ENCODE data around the gene REEP5.
A peak's percentile ranks its signal among the peaks of the same experiment; 100 is the strongest.
"Not testable (repeated sequence)": the region's sequence is repeated elsewhere in the genome, so short reads cannot be mapped to it uniquely, and the experiment has no call there.

The REEP5 gene

DNA sequence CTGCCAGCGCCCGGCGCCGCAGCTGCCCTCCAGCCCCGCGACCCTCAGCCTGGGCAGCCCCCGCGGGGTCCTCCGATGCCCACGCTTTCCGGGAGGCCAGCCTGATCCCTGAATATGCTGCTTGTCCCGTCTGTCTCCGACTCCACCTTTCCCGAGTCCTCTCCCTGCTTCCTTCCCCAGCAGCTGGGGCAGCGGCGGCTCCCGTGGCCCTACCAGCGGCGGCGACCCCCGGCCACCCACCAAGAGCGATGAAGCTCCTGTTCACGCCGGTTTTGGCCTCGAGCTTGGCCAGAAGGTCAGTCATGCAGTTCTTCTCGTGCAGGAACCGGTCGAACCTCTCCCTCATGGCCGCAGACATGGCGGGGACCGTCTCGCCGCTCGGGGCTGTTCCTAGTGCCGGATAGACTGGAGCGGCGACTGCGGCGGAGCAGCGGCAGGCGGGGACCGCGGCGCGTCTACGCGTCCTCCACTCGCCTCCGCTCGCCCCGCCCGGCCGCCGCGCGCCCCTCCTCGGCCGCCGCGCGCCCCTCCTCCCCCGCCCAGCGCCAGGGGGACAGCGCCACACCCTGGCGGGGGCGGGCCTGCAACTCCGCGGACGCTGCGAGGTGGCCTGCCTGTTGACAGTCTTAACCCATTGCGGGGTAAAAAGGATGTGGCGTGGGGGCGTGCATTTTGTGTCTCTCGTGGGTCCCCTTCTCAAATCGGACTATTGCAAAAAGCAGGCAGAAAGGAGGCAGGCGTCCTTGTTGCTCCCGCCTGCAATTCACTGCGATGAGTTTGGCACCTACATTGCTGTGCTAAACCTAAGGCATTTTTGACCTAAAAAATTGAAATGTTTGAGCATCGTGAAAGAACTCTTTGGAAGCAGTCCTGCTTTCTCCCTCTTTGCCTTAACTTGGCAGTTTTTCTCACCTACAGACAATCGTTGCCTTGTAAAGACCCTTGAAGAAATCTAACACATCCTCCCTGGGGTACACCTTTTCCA is at the start of gene REEP5:
Gene REEP5 (minus strand): TSS at position 395 of the 985 bp plus-strand sequence. CDS start 37 bp downstream, at position 358.
- peak; percentile 51 to 84 (median 68) for DNase-seq

DNA sequence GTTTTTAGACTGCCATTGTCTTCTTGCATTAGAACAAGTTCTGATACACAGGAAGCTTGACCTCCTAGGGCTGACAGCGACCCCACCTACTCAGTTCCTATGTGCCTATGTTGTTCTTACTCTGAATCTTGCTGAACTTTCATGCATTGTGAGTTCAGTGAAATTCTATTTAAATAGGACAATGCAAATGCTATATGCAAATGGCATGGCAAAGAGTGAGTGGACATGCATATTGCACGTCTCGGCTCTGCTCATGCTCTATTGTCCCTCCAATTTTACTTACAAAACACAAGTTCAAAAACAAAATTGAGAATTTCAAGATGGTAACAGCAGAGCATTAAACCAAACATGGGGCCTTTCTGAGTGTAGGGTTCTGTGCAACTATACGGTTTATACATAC is 49.2 kb upstream of the REEP5 start:
- DNase-seq = no peak

DNA sequence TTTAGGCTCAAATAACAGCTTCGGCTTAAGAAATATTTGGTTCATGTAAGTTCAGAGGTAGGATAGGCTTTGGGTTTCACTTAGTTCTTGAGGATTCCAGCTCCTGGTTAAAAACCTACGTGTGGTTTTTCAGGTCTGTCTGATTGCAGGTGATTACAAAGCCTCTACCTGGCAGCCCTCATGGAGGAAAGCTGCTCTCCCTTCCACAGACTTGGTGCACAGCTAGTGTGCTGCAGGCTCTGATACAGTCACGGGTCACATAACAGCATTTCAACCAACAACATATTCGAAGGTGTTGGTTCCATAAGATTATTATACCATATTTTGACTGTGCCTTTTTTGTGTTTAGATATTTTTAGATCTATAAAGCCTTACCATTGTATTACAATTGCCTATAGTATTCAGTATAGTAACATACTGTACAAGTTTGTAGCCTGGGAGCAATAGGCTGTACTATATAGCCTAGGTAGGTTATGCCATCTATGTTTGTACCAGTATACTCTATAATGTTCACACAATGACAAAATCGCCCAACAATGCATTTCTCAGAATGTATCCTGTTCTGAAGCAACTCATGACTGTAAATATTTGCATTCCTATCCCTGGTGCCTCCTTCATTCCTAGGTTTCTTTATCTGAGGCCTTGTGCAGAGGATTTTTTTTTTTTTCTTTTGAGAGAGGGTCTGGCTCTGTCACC is 46.5 kb upstream of the REEP5 start:
- DNase-seq = no peak

DNA sequence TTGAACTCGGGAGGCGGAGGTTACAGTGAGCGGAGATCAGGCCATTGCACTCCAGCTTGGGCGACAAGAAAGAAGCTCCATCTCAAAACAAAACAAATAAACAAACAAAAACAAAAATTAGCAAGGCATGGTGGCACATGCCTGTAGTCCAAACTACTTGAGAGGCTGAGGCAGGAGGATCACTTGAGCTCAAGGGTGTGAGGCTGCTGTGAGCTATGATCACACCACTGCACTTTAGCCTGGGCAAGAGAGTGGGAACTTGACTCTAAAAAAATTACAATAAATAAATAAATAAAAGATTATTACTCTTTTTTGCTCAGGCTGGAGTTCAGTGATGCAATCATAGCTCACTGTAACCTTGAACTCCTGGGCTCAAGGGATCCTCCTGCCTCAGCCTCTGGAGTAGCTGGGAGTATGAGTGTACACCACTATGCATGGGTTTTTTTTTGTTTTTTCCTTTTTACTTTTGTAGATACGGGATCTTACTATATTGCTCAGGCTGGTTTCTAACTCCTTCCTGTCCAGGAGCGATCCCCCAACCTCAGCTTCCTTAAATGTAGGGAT is 45.6 kb upstream of the REEP5 start:
- DNase-seq = no peak

DNA sequence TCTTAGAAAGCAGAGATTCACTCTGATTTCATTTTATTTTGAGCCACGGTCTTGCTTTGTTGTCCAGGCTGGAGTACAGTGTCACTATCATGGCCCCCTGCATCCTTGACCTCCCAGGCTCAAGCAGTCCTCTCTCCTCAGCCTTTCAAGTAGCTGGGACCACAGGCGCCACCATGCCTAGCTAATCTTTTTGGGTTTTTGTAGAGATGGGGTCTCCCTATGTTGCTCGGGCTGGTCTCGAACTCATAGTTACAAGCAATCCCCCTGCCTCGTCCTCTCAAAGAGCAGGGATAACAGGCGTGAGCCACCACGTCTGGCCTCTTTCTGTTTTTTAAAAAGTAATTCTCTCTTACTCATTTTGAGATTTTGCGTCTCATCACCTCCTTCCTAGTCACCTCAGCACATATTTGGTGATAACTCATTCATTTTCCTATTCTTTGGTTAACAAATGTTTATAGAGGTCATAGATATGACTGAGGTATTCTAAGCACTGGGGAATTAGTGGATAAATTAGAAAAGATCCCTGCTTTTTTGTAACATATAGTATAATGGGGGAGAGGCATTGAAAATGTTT is 43.8 kb upstream of the REEP5 start:
- DNase-seq = no peak

DNA sequence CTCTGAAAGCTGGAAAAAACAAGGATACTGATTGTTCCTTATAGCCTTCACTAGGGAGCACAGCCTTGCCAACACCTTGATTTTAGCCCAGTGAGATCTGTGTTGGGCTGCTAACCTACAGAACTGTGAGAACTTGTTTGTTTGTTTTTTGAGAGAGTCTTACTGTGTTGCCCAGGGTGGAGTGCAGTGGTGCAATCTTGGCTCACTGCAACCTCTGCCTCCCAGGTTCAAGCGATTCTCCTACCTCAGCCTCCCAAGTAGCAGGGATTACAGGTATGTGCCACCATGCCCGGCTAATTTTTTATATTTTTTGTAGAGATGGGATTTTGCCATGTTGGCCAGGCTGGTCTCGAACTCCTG is 41.3 kb upstream of the REEP5 start:
- not testable (repeated sequence) for DNase-seq

DNA sequence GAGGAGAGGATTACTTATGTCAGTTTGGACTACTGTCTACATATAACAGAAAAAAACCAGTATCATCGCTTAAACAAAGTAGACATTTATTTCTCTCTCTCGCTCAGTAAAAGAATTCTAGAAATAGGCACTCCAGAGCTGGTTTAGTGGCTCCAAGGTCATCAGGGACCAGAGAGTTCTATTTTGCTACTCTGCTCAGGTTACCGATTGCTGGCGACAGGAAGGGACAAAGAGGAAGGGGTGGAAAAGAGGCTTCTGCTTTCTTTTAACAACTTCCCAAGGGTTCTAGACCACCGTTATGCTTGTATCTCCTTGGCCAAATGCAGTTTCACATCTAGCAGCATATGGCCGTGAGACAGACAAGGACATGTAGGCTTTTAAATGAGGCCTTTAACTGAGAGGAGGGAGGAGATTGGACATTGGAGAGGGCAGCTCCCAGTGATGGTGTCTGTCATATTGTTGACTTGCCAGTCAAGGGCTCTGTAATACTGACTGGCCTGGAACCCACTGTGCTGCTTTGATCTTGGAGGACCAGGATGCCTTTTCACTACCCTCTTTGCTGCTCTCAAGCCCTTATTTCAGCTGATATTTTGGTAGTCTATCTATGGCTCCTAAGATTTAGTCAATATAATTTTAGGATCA is 39.0 kb upstream of the REEP5 start:
- DNase-seq = no peak

DNA sequence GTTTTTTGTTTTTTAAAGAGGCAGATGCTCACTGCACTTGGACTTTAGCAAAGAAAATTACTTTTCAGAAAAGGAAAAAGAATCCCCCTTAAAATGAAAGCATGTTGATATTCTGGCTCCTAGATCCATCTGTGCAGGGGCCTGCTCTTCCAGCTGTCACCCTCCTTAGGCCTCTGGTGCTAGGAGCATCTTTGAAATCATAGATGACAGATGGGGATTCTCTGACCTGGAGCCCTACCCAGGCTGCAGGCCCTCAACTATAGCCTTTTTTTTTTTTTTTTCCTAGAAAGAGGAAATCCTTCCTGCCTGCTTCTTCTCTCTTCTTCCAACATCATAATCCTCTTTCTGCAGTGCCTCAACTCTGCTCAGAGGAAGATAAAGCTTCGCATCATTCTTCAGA is 38.3 kb upstream of the REEP5 start:
- no peak for DNase-seq

DNA sequence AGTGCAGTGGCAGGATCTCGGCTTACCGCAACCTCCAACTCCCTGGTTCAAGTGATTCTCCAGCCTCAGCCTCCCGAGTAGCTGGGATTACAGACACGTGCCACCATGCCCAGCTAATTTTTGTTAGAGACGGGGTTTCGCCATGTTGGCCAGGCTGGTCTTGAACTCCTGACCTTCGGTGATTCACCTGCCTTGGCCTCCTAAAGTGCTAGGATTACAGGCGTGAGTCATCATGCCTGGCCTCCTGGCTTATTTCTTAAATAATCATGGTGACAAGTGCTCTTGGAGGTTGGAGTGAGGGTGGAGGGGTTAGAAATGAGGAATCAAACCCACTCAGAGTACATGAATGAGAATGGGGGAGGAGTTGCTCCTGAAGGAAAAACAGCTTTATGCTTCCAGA is 37.8 kb upstream of the REEP5 start:
- not testable (repeated sequence) for DNase-seq

DNA sequence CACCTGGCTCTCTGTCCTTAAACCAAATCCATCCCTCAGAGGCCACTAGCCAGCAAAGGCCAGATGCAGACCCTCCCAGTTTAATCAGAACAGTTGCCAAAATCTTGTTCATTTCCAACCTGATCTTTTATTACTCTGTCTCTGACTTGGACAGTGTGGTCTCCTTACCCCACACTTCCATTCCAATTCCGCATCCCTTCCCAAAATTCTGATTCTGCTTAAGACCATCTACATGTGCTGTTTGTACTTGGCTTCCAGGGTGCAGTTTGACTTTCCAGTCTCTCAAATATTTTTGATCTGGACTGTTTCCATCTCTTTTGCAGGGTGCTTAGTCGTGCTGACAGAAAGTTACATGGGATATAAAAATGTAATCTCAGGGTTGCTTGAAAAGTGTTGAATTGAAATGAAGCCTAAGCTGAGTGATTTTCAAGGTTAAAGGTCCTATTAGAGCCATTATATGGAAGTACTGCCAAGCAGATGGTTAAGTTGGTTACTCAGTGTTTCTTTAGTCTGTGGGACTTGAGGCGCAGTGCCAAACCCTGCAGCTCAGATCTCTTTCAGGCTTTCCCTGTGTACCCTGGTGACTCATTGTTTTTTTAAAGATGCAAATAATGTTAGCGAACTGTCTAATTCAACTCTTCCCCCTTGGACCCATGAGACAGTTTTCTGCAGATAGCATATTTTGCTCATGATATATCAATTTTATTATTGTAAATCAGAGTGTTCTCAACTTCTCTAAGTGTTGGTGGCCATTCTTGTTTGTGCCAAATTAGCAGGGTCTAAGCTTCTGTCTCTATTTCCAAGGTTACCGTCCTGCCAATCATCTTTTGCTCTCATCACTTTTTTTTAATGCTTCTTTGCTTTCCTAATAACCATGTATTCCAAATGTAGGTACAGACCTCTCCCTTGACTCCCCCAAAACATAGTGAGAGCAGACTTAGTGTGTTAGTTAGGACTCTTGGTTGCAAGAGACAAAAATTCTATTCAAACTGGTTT is 36.4 kb upstream of the REEP5 start:
- no peak for DNase-seq

DNA sequence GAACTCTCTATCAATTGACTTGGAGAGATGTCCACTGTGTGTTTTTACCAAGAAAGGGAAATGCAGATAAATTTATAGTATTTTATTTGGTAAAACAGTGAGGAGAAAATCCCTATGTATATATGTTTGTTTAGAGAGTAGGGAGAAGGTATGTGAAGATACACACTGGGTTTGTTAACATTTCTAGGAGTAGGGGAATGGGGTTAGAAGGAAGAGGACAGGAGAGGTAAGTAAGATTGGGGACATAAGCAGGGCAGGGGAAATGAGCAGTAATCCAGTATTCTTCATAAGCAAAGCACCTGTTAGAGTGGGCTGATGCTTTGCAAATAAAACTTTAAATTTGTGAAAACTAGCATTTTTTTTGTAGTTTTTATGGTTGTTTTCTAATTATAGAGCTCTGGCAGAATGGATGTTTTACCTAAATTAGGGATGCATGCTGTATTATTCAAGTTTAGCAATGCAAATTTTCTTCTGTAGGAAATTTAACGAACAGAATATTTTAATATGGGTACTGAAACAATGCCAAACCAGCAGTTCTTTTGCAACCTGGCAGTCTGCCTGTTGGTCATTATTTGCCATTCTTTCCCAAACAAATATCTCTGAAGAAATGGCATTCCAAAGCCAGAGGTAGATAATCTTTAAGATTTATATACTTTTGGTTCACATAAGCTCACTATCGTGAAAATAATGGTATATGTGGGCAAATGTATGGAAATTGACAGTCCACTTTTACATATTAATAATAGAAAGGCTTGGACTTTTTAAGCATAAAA is 35.2 kb upstream of the REEP5 start:
- DNase-seq = no peak

DNA sequence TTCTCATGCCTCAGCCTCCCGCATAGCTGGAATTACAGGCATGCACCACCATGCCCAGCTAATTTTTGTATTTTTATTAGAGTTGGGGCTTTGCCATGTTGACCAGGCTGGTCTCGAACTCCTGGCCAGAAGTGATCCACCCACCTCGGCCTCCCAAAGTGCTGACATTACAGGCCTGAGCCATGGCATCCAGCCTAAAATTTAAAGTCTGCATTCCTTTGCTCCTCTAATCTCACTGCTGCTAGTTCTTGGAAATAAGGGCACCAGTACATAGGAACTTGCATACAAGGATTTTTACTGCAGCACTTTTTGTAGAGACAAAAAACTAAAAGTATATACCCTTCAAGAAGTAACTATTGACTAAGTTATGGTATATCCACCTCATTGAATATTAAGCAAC is 34.6 kb upstream of the REEP5 start:
- no peak for DNase-seq

DNA sequence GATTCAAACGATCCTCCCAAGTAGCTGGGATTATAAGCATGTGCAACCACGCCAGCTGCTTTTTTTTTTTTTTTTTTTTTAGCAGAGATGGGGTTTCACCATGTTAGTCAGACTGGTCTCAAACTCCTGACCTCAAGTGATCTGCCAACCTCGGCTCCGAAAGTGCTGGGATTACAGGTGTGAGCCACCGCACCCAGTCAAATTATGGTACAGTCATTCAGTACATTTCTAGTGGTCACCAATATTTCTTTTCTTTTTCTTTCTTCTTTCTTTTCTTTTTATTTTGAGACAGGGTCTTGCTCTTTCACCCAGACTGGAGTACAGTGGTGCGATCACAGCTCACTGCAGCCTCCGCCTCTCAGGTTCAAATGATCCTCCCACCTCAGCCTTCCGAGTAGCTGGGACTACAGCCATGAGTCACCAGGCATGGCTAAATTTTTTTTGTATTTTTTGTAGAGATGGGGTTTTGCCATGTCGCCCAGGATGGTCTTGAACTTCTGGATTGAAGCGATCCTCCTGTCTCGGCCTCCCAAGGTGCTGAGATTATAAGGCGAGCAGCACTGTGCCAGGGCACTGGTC is 29.2 kb upstream of the REEP5 start:
- no peak for DNase-seq

DNA sequence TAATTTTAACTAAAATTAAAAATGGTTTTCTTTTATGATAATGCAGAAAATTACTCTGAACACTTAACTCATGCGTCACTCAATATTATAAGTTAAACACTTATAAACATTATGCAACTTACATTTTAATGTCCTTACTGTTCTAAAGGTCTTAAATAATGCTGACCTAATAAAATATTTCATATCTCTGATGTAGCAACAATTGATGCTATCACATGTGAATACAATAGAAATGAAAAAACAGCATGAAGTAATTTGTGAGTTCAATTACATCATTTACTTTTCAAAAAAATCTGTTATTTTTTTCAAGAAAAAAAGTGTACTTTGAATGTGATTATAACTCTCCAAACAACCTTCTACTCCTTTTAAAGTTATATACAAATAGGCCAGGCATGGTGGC is 26.4 kb upstream of the REEP5 start:
- no peak for DNase-seq

DNA sequence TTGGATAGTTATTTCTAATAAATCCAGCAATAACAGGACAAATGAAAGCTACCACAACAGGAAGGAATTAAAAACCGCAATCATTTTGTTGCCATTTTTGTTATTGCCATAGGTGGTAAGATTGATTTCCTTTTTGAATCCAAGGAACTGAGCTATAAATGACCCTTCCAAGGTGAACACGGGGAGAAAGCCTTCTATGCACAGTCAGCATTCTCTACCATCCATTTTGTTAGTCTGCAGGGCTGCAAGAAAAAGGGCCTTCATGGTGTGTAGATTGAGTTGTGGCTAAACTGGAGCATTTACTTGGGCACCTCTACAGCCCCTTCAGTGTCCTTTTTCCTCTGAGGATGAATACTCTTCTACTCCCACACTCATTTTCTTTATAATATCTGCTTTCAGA is 18.6 kb upstream of the REEP5 start:
- no peak for DNase-seq

DNA sequence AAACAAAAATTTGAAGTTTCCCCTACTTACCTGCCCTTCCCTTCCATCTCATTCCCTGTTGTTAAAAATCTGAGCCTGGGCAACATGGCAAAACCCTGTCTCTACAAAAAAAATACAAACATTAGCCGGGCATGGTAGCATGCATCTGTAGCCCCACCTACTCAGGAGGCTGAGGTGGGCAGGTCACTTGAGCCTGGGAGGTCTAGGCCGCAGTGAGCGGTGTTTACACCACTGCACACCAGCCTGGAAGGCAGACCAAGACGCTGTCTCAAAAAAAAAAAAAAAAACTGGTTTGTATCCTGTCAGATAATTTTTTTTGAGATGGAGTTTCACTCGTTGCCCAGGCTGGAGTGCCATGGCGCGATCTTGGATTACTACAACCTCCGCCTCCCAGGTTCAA is 16.3 kb upstream of the REEP5 start:
- DNase-seq = no peak

DNA sequence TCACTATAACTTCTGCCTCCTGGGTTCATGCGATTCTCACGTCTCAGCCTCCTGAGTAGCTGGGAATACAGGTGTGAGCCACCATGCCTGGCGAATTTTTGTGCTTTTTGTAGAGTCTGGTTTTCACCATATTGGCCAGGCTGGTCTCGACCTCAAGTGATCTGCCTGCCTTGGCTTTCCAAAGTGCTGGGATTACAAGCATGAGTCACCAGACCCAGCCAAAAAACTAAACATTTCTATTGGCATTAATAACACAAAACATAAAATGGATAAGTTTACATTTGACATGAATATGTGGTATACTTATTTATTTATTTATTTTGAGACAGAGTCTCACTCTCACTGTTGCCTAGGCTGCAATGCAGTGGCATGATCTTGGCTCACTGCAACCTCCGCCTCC is 13.6 kb upstream of the REEP5 start:
- no peak for DNase-seq

DNA sequence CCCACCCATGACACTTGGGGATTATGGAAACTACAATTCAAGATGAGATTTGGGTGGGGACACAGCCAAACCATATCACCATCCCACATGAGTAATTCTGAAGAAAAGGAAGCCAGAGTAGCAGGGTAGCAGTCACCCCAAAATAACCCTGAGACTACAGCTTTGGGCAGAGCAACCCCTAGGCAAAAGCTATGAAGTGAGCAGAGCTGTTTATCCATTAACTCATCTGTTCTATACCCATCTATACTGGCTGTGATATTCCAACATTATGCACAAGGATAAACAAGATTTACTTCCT is 12.3 kb upstream of the REEP5 start:
- no peak for DNase-seq

DNA sequence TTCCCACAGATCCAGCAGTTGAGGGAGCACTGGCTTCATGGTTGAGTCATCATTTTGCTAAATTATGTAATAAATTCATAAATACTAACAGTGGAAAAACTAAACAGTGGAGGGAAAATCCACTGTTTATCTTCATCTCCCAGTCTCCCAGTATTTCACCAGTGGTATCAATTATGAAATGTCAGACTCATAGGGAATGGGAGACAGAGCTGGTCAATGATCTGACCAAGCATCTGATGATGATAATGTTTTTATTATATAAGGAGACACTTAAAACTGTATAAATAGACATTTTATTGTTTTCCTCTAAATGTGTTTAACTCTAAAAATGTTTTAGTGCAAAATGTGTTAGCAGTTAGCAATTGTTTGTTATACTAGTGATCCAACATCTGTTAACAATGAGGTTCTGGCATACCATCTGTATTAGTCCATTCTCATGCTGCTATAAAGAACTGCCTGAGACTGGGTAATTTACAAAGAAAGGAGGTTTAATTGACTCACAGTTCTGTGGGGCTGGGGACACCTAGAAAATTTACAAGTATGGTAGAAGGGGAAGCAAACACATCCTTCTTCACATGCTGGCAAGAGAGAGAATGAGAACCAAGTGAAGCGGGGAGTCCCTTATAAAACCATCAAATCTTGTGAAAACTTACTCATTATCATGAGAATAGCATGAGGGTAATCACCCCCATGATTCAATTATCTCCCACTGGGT is 11.8 kb upstream of the REEP5 start:
- DNase-seq = no peak

DNA sequence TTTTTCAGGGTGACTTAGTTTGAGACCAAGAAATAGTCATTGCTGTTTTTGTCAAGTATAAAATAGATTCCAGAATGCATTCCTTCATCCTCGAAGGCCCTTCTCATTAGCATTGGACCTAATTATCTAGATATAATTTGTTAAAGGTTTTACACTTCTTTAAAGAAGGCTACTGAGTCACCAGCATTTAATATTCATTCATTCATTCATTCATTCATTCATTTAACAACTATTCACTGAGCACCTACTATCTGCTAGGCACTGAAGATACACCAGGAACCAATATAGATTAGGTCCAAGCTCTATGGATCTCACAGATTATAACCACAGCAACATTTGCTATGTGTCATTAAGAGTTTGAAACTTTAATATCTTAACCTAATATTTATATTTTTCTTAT is 11.1 kb upstream of the REEP5 start:
- DNase-seq = no peak
